Activated CD4-positive, alpha-beta T cell treated with anti-CD3 and anti-CD28 coated beads, Interleukin-2, amount 50 U/mL, for 24 hours (primary cell): Measurements from ENCODE around the gene ZNF628.
A peak's percentile ranks its signal among the peaks of the same experiment; 100 is the strongest.
"Not testable (repeated sequence)": the region's sequence is repeated elsewhere in the genome, so short reads cannot be mapped to it uniquely, and the experiment has no call there.

Experiments used
- DNase-seq, 2 donors: peaks; one replicate each; pipeline ENCODE4 v3.0.0-alpha.2; 2020; ENCODE audit warnings: low read depth in 1 of 2, low spot score in 1 of 2

ZNF628 gene

GRCh38 chr19:55495646-55496349 lies 19.4 kb downstream of the ZNF628 start:
- no peak for DNase-seq

DNA sequence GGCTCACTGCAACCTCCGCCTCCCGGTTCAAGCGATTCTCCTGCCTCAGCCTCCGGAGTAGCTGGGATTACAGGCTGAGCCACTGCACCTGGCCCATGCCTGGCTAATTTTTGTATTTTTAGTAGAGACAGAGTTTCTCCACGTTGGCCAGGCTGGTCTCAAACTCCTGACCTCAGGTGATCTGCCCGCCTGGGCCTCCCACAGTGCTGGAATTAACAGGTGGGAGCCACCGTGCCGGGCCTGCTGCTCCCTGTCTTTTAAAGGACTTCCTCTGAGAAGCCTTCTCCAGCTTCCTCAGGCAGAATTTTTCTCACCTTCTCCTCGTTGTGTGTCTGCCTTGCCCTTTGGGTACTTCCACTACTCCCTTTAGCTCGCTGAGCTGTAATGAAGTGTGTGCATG lies 20.4 kb downstream of the ZNF628 start:
- not testable (repeated sequence) for DNase-seq

- DNase-seq, result no peak
Observed at GRCh38 chr19:55497763-55498162, 21.3 kb downstream of the ZNF628 start.

GRCh38 chr19:55498246-55498840 lies 21.9 kb downstream of the ZNF628 start:
- DNase-seq, result no peak

- no peak for DNase-seq
Observed at GRCh38 chr19:55500368-55500952, 24.0 kb downstream of the ZNF628 start.

DNA sequence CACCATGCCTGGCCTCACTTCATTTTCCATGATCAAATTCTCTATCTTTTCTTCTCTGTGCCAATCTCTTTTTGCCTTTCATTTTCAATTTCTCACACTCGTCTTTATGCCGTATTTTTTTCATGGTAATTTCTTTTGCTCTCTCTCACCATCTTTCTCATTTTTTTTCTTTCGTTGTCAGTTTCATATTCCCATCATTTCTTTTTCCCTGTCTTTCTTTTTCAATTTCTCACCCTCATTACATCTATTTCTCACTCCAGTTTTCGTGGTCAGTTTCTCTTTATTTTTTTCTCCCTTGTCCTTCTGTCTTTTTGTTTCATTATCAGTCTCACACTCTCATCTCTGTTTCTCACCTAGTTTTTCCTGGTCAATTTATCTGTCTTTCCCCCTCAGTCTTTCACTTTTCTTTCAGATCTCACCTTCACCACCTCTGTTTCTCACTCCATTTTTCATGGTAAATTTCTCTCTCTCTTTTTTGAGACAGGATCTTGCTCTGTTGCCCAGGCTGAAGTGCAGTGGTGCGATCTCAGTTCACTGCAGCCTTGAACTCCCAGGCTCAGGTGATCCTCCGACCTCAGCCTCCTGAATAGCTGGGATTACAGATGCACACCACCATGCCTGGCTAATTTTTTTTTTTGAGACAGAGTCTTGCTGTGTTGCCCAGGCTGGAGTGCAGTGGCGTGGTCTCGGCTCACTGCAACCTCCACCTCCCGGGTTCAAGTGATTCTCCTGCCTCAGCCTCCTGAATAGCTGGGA lies 26.0 kb downstream of the ZNF628 start:
- no peak for DNase-seq

- no peak for DNase-seq
Observed at GRCh38 chr19:55503157-55503501, 26.7 kb downstream of the ZNF628 start.

- DNase-seq, result peak; percentile 90 to 99
Observed at GRCh38 chr19:55503502-55504251, 27.3 kb downstream of the ZNF628 start.

- DNase-seq, result no peak
Observed at GRCh38 chr19:55504252-55504603, 27.8 kb downstream of the ZNF628 start.

- DNase-seq, result no peak
Observed at GRCh38 chr19:55504981-55505380, 28.6 kb downstream of the ZNF628 start.

DNA sequence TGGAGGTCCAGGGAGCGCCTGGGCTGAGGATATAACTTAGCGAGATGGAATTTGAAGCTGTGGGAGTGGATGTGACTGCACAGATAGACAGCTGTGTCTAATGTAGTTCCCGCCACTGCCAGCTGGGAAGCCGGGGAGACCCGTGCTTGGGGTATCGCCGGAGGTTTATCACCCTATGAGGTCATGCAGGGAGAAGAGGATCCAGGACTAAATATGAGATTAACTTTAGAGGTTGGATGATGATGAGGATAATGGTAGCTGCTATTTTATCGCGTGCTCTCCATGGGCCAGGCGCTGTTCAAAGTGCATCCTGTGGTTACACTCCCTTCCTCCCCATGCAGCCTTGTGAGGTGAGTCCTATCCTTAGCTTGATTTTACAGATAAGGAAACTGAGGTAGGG lies 31.7 kb downstream of the ZNF628 start:
- DNase-seq, result no peak

- peak; percentile 91 for DNase-seq
Observed at GRCh38 chr19:55516878-55517620, 40.6 kb downstream of the ZNF628 start.

- no peak for DNase-seq
Observed at GRCh38 chr19:55519451-55520311, 43.3 kb downstream of the ZNF628 start.

DNA sequence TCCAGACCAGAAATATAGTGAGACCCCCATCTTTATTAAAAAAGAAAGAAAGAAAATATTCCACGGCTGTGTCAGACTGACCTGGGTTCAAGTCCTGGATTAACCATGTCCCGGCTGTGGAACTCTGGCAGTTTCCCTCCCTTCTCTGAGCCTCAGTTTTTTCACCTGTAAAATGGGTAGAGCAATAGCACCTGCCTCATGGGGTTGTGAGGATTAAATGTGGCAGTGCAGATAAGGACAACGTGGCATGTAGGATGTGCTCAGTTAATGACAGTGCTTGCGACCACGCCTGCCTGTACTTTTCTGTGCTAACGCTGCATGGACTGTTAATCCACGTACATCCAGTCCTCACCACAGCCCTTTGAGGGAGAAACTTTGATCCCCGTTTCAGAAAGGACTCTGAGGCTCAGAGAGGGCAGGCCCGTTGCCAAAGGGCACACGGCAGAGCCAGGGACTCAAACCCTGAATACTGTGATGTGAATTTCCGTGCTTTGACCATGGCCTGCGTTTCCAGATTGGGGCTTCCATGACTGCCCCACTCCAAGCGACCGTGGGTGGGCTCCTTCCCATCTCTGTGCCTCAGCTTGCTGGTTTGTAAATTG lies 44.4 kb downstream of the ZNF628 start:
- DNase-seq, result no peak

DNA sequence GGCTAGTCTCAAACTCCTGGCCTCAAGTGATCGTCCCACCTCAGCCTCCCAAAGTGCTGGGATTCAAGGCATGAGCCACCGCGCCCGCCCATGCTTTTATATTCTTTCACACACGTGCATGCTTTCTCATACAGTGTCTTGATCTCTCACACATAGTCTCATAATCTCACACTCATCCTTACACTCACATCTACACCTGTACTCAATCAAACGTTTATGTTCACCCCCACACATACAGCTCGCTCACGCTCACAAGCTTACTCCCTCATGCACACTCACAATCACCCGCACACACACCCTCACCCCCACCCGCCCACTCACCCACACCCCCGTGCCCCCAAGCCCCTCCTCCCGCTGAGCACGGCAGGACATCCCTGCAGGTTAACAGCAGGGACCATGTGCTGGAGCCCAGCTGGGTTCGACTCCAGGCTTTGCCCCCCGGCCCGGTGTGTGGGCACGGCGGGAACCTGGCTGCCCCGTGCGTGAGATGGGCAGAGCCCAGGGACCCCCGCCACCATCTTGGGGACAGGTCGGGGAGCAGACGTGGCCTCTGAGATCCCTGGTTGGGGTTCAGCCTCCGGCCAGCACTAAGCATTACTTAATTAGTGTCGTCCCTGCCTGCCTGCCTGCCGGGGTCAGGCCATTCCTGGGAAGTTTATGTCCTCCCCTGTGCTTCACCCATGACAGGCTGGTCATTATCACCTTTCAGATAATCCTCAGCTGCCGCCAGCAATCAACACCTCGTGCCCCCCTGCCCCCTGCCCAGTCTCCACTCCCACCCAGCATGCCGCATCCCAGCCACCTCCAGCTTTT lies 49.1 kb downstream of the ZNF628 start:
- no peak for DNase-seq

DNA sequence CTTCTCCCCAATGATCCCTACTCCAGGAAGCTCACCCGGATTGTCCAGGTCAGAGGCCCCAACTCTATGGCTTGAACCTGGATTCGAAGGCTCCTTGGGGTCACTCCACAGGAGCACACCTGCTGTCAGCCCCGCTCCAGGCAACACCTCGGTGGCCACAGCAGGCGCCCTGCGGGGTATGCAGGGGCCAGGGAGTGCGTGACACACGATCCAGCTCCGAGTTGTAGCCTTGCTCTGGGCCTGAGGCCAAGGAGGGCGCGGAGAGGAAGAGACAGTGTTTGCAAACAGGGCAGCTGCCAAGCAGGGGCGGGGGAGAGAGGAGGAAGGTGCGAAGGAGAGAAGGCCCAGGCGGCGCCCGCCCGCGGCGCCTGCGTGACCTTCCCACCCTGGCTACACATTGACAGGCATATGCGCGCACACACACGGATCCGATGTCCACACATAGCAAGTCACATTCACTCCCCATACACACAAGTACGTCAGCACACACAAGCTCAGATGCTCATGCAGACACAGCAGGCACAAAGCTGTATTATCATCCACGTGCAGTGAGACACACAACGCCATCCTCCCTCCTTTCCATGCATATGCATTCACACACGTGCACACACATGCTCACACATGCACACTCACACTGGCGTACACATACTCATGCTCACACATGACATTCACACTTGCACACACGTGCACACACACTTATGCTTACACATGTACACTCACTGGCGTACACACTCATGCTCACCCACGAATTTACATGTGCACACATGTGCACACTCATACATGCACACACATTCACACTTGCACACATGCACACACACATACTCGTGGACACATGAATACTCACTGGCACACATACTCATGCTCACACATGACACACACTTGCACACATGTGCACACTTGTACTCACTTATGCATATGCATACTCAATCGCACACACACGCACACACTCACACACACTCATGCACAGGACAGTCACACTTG lies 50.1 kb downstream of the ZNF628 start:
- no peak for DNase-seq
